Measurements from ENCODE around the gene PDE4C.

The PDE4C gene

GRCh38 chr19:18230941-18231734, 4.9 kb upstream of the PDE4C start:
- DNase-seq (ENCODE audit: low read depth), result no peak
- no peak overlapping the region for H3K4me3 ChIP-seq (ENCODE audit: control insufficient read depth, low read depth, low read length)
- TF ChIP-seq CTCF (conservative IDR thresholded peaks at IDR 0.05; ENCODE audit: control insufficient read depth, insufficient read depth, low read depth, low read length), result no peak

- TF ChIP-seq CTCF (conservative IDR thresholded peaks at IDR 0.05; ENCODE audit: control insufficient read depth, insufficient read depth, low read depth, low read length), result no peak
- no peak overlapping the region for H3K4me3 ChIP-seq (ENCODE audit: control insufficient read depth, low read depth, low read length)
- DNase-seq (ENCODE audit: low read depth), result no peak
These were observed 3.7 kb upstream of the PDE4C start for GRCh38 chr19:18229915-18230314.

- peak; percentile 47 for TF ChIP-seq CTCF (conservative IDR thresholded peaks at IDR 0.05; ENCODE audit: control insufficient read depth, insufficient read depth, low read depth, low read length)
- no peak overlapping the region for H3K4me3 ChIP-seq (ENCODE audit: control insufficient read depth, low read depth, low read length)
- no peak for DNase-seq (ENCODE audit: low read depth)
These were observed 3.2 kb upstream of the PDE4C start for GRCh38 chr19:18229474-18229873.

- no peak overlapping the region for H3K4me3 ChIP-seq (ENCODE audit: control insufficient read depth, low read depth, low read length)
- no peak for TF ChIP-seq CTCF (conservative IDR thresholded peaks at IDR 0.05; ENCODE audit: control insufficient read depth, insufficient read depth, low read depth, low read length)
- DNase-seq (ENCODE audit: low read depth), result no peak
These were observed 1.6 kb upstream of the PDE4C start for GRCh38 chr19:18227781-18228271.

- TF ChIP-seq CTCF (conservative IDR thresholded peaks at IDR 0.05; ENCODE audit: control insufficient read depth, insufficient read depth, low read depth, low read length), result no peak
- no peak for DNase-seq (ENCODE audit: low read depth)
These were observed 930 bp upstream of the PDE4C start for GRCh38 chr19:18226956-18227780.

GRCh38 chr19:18225355-18225701, 910 bp downstream of the PDE4C start:
- H3K4me3 ChIP-seq (ENCODE audit: control insufficient read depth, low read depth, low read length), result no peak overlapping the region
- DNase-seq (ENCODE audit: low read depth), result no peak
- TF ChIP-seq CTCF (conservative IDR thresholded peaks at IDR 0.05; ENCODE audit: control insufficient read depth, insufficient read depth, low read depth, low read length), result no peak

More at GRCh38 chr19:18226956-18227780, 930 bp upstream of the PDE4C start:
- H3K4me3 ChIP-seq (ENCODE audit: control insufficient read depth, low read depth, low read length), result no peak overlapping the region
